GM18511 (cell line): Measurements from ENCODE around the gene UVRAG.
"Not testable (repeated sequence)": the region's sequence is repeated elsewhere in the genome, so short reads cannot be mapped to it uniquely, and the experiment has no call there.

ENCODE experiments used
- ATAC-seq: cut with Tn5 transposase; IDR thresholded peaks from one replicate; pipeline ENCODE4 v1.9.1; 2021; ENCODE audit warnings: mild to moderate bottlenecking, moderate library complexity; ENCODE audit not compliant: unreplicated experiment

Gene UVRAG

GRCh38 chr11:76048763-76049162 lies 233.8 kb downstream of the UVRAG start:
- no peak for ATAC-seq

GRCh38 chr11:76049511-76049910 lies 234.5 kb downstream of the UVRAG start:
- no peak for ATAC-seq

GRCh38 chr11:76051937-76052336 lies 236.9 kb downstream of the UVRAG start:
- ATAC-seq: no peak

- no peak for ATAC-seq
These were observed 239.3 kb downstream of the UVRAG start for GRCh38 chr11:76054330-76054729.

- ATAC-seq: no peak
These were observed 241.9 kb downstream of the UVRAG start for GRCh38 chr11:76056876-76057275.

GRCh38 chr11:76060475-76061036 lies 245.5 kb downstream of the UVRAG start:
- not testable (repeated sequence) for ATAC-seq

- ATAC-seq: peak; percentile 93
These were observed 247.7 kb downstream of the UVRAG start for GRCh38 chr11:76062733-76063132.

- no peak for ATAC-seq
These were observed 249.2 kb downstream of the UVRAG start for GRCh38 chr11:76064192-76064591.

GRCh38 chr11:76067099-76067498 lies 252.1 kb downstream of the UVRAG start:
- no peak for ATAC-seq

- no peak for ATAC-seq
These were observed 254.0 kb downstream of the UVRAG start for GRCh38 chr11:76069001-76069400.

GRCh38 chr11:76071090-76071489 lies 256.1 kb downstream of the UVRAG start:
- ATAC-seq: no peak

- ATAC-seq: no peak
These were observed 258.7 kb downstream of the UVRAG start for GRCh38 chr11:76073724-76074123.

GRCh38 chr11:76074148-76075095 lies 259.4 kb downstream of the UVRAG start:
- ATAC-seq: no peak

- no peak for ATAC-seq
These were observed 260.7 kb downstream of the UVRAG start for GRCh38 chr11:76075716-76076115.

- ATAC-seq: not testable (repeated sequence)
These were observed 261.2 kb downstream of the UVRAG start for GRCh38 chr11:76076253-76076652.

GRCh38 chr11:76076749-76077148 lies 261.7 kb downstream of the UVRAG start:
- ATAC-seq: no peak

GRCh38 chr11:76077575-76078150 lies 262.7 kb downstream of the UVRAG start:
- ATAC-seq: no peak

- ATAC-seq: not testable (repeated sequence)
These were observed 266.1 kb downstream of the UVRAG start for GRCh38 chr11:76081084-76081483.

GRCh38 chr11:76083563-76084451 lies 268.8 kb downstream of the UVRAG start:
- ATAC-seq: no peak

- no peak for ATAC-seq
These were observed 270.3 kb downstream of the UVRAG start for GRCh38 chr11:76085270-76085669.
